ENCODE data around the gene MYMX.
"Not testable (repeated sequence)": the region's sequence is repeated elsewhere in the genome, so short reads cannot be mapped to it uniquely, and the experiment has no call there.

Gene MYMX

DNA sequence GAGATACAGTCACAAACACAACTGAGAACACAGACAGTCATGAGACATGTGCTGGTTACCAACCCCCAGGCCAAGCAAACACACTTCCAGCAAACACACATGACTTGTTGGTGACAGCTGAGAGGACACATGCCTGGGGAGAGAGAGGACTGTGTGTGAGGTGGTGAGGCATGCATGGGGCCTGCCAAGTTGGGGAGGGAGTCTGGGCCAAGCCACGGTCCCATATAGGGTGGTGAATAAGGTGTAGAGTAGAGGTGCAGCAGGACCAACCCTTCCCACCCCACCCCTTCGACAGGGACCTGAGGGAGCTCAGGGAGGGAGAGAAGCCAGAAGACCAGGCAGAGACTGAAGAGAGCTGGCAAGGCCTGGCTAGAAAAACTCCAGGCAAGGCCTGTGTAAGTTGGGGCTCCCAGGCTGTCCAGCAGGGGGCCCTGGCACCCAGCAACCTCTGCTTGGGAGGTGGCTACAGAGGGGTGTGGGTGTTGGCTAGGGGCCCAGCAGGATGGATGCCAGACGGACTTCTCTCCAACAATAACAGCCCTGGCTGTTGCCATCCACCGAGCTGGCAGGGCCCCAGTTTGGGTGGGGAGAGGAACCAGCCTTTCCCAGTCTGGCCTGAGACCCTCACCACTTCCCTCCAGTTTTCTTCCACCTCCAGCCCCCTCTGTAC is 4.7 kb downstream of the MYMX start:
- peak; percentile 66 for DNase-seq

DNA sequence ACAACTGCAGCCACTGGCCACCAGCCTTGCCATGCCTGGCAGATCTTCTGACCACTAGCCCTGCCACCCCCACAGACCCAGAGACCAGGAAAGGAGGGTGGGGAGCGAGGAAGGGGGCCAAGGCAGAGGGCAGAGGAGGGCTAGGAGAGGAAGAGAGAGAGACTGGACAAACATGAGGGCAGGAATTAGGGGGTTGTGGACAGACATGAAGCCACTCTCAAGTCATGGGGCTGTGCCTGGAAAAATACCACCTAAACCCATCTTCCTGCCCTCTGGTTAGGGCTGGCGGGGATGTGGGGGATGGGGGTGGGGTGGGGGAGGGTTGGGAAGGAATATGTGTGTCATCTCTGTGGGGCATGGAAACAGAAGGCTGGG is 5.2 kb downstream of the MYMX start:
- no peak for DNase-seq

GRCh38 chr6:44222486-44223318 is 6.0 kb downstream of the MYMX start:
- no peak for DNase-seq

- peak; percentile 78 for DNase-seq
These were observed 6.7 kb downstream of the MYMX start, which contains the start of gene SLC29A1 for GRCh38 chr6:44223319-44224028. SLC29A1 (plus strand) TSS chr6:44223595; CDS start chr6:44227314, 3,719 bp downstream.

DNA sequence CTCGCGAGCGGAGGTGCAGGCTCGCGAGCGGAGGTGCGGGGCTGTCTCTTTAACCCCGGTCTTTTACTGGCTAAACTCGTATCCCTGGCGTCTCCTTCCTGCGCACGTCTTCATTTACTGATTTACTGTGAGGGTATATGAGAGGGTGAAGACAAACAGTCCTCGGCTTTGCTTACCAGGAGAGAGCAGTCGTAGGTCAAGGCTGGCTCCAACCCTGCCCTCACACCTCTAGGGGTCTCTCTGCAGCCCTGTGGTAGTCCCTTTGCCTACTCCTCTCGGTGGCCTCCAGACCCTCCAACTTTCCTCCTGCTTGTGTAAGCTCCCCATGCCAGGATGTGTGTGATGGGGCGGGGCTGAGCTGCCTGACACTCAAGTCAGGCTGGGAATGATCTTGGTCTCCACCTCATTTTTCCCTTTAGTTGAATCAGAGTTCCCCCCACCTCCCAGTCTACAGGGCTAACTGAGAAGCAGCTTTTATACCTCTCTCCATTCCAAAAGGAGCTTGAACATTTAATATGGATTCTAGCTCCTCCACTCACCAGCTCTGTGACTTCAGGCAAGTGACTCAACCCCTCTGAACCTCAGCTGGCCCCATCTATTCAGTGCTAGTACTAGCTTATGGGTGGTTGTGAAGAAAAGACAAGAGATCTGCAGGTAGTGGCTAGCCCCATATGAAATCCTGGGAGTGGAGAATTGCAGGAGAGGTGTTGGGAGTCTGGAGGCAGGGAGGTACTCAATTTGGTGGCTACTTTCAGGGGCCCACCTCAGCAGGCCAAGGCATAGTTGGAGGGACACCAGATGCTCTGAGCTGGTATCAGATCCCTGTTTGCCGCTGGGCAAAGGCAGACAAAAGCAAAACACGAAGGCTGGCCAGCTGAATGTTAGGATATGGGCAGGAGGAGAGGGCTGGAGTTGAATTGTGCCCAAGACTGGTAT is 7.6 kb downstream of the MYMX start:
- DNase-seq: no peak

DNA sequence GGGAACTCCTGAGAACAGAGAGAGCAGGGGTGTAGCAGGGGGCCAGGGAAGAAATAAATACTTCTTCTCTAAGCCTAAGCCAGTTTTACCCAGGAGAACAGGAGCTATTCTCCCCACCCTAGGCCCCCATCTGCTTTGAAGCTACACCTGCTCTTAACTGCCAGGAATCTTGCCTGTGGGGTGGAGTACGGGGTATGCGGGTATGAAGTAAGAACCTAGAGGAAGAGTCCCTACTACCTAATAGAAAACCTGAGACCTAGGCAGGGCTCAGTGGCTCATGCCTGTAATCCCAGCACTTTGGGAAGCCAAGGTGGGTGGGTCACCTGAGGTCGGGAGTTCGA is 8.2 kb downstream of the MYMX start:
- DNase-seq: no peak

GRCh38 chr6:44225579-44226325 is 9.0 kb downstream of the MYMX start:
- no peak for DNase-seq

DNA sequence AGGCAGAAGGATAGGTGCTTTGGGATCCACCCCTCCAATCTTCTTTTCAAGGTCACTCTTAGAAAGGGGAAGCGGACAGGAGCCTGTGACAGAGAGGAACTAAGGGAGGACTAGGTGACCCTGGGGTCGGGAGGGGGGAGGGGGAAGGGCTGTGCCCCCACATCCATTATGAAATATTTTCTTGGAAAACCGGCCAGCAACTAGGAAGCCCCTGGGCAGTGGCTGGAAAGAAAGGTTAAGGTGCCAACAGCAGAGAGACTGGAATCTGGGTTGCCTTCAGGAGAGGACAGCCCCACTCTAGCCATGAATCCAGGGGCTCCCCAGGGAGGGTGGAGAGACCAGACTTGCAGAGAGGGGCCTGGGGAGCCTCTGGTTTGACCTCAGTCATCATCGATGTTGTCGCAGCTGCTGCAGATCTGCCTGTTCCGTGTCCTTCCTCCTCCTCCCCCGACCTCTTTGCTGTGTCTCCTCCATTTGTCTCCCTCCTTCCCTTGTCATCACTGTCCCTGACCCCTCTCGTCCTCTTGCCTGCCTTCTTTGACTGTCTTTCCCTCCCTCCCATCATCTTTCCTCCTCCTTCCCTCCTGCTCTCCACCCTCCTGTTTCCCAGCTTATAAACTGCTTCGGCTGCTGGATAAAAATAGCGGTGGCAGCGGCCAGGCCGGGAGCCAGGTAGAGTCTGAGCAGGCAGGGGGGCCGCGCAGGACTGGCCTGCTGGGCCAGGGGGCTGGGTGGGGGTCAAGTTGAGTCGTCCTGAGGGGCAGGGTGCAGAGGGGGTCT is 9.8 kb downstream of the MYMX start:
- no peak for DNase-seq

DNA sequence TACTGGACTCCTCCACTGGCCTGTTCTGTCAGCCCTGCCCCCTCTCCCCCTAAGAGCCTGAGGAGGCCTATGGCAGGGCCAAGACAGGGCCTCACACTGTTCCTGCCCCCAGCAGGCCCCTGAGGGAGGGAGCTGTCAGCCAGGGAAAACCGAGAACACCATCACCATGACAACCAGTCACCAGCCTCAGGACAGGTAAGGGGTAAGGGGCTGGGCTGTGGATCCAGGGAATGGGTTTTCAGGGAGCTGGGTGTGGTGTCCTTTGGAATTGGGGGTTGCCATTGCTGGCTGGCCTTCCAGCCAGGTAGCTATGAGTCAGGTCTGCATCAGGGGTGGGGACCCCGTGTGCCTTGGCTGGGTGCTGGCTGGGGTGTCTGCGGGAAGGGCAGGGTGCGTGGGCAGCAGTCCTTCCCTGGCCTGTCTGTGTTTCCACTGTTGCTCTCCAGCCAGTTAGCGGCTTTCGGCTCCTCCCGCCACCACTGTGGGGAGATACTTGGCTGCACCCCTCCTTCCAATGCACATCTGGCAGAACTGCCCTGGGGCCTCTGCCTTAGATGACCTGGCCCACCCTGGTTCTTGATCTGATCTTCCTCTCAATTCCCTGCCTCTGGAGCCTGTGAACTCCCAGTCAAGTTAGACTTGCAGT is 10.5 kb downstream of the MYMX start:
- no peak for DNase-seq

GRCh38 chr6:44228031-44228430 is 11.3 kb downstream of the MYMX start:
- no peak for DNase-seq

- DNase-seq: no peak
These were observed 11.7 kb downstream of the MYMX start for GRCh38 chr6:44228433-44228832.

- no peak for DNase-seq
These were observed 12.1 kb downstream of the MYMX start for GRCh38 chr6:44228836-44229235.

GRCh38 chr6:44229376-44230033 is 12.8 kb downstream of the MYMX start:
- DNase-seq: no peak

DNA sequence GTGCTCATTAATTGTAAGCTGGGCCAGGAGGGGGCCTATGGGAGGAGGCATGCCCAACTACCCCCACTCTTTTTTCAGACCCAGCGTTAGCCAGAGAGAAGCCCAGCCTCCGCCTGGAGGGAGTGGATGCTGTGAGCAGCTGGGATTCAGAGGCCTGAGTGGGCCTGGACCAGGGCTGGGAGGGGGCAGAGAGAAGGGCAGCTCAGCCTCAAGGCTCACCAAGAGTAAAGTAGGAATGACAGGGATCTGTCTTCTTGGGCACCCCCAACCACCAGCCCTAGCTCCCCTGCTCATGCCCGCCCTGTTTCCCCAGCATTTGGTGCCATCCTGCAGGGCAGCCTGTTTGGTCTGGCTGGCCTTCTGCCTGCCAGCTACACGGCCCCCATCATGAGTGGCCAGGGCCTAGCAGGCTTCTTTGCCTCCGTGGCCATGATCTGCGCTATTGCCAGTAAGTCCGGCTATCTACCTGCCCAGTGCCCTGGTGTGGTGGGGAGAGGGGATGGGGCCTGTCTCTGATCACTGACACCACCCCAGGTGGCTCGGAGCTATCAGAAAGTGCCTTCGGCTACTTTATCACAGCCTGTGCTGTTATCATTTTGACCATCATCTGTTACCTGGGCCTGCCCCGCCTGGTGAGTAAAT is 13.4 kb downstream of the MYMX start:
- DNase-seq: no peak

DNA sequence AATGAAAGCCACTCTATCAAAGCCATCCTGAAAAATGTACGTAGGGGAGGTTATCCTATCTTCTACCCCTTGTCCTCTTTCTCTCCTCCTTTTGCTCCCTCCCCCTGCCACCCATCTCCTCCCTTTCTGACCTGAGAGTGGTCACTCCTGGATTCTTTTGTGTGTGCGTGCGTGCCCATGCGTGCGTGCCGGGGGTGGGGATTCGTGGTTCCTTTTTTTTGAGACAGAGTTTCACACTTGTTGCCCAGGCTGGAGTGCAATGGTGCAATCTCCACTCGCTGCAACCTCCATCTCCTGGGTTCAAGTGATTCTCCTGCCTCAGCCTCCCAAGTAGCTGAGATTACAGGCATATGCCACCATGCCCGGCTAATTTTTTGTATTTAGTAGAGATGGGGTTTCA is 14.7 kb downstream of the MYMX start:
- not testable (repeated sequence) for DNase-seq

DNA sequence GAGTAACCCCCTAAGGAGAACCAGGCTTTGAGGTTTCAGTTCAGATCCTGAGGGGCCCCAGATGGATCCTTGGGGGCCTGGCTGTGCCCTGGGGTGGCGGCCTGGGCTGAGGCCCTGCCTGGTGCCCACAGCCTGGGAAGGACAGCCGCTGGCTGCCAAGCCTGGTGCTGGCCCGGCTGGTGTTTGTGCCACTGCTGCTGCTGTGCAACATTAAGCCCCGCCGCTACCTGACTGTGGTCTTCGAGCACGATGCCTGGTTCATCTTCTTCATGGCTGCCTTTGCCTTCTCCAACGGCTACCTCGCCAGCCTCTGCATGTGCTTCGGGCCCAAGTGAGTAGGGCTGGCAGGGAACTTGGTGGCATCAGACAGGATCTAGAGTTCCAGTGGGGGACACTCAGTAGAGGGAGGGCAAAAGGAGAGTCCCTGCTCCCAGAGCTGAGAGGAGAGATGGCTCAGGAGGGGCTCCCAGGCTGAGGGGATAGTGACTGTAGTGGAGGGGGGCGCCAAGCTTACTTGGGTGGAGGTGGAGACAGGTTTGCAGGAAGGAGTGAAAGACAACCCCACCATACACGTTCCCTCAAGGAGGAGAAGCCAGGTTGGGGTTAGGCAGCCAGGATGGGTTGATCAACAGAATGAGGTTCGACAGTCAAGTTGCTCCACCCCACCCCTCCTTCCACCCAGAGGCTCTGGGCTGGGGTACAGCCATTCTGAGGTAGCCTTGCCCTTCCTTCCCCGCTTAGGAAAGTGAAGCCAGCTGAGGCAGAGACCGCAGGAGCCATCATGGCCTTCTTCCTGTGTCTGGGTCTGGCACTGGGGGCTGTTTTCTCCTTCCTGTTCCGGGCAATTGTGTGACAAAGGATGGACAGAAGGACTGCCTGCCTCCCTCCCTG is 16.2 kb downstream of the MYMX start:
- no peak for DNase-seq

DNA sequence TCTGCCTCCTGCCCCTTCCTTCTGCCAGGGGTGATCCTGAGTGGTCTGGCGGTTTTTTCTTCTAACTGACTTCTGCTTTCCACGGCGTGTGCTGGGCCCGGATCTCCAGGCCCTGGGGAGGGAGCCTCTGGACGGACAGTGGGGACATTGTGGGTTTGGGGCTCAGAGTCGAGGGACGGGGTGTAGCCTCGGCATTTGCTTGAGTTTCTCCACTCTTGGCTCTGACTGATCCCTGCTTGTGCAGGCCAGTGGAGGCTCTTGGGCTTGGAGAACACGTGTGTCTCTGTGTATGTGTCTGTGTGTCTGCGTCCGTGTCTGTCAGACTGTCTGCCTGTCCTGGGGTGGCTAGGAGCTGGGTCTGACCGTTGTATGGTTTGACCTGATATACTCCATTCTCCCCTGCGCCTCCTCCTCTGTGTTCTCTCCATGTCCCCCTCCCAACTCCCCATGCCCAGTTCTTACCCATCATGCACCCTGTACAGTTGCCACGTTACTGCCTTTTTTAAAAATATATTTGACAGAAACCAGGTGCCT is 16.9 kb downstream of the MYMX start:
- no peak for DNase-seq
